ENCODE results near the gene PIGC.

Gene PIGC

DNA sequence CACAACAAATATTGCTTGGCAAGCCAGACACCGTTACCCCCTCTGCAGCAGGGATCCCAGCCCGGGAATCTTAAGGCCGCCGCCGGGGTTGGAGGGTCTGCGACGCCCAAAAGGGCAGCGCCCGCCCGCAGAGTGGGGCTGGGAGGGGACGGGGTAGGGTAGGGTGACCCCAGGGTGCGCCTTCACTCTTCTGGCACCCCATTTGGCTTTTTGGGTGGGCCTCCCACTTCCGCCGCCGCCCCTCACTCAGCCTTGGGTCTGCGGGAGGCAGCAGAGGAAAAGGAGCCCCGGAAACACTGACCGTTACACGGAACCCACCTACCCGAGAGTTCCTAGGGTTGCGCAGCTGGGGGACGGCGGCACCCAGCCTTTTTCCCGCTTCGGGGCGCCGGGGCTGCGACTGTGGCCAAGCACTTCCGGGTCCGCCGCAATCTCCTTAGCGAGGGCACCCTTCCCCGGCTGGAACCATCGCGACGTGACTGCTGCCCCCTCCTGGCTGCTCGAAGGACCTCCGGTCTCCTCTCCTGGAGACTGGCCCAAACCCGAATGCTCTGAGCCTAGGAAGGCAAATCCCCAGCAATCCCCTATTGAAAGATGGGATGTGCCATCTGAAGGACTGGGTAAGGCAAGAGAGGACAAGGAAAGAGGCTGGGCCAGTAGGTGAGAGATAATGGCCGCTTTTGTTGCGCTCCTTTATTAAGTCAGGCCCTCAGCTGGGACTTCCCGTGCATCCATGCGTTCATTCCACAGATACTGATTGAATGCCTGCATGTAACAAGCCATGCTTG, at the start of gene PIGC:
Gene PIGC (minus strand): TSS at position 404 of the 788 bp plus-strand sequence. CDS start 1,447 bp downstream, outside the sequence.
- H3K36me3 Mint-ChIP-seq (ENCODE audit: low read depth) = peaks cover 31% of the 10 kb centered on the region
- peak within 1 kb of the TSS; percentile 82 to 85 (median 83) for H3K27ac Mint-ChIP-seq
- H3K4me3 Mint-ChIP-seq = peak within 1 kb of the TSS; percentile 90 to 97 (median 94)
- no peaks in the 10 kb centered on the region for H3K9me3 Mint-ChIP-seq
- peaks cover 31% of the 10 kb centered on the region for H3K4me1 Mint-ChIP-seq
- TF ChIP-seq, protein P1, sequence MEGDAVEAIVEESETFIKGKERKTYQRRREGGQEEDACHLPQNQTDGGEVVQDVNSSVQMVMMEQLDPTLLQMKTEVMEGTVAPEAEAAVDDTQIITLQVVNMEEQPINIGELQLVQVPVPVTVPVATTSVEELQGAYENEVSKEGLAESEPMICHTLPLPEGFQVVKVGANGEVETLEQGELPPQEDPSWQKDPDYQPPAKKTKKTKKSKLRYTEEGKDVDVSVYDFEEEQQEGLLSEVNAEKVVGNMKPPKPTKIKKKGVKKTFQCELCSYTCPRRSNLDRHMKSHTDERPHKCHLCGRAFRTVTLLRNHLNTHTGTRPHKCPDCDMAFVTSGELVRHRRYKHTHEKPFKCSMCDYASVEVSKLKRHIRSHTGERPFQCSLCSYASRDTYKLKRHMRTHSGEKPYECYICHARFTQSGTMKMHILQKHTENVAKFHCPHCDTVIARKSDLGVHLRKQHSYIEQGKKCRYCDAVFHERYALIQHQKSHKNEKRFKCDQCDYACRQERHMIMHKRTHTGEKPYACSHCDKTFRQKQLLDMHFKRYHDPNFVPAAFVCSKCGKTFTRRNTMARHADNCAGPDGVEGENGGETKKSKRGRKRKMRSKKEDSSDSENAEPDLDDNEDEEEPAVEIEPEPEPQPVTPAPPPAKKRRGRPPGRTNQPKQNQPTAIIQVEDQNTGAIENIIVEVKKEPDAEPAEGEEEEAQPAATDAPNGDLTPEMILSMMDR (IDR thresholded peaks at IDR 0.05; ENCODE audit: unreplicated experiment in 3 of 3) = peak; percentile 80 to 86 (median 84)
- H3K27me3 Mint-ChIP-seq (ENCODE audit: low read depth) = no peaks in the 10 kb centered on the region

DNA sequence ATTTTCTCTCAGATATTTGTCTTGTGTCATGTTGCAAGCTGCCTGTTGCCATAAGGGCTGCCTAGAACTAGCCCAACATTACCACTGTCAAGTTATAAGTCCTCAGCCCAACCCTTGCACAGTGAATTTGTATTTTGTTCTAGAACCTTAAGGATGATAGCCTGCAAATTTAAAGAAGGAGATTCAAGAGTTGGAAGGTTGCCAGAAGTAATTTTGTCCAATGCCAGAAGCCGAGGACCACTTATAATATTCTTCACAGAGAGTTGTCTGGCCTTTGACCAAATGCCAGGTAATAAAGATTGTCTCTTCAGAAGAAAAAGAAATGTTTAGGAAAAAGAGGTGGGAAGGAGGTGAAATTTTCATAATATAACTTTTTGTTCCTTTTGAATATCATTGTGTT, 48.6 kb upstream of the PIGC start:
- Mint-ChIP-seq H3K4me1 (peaks cover 12% of the 10 kb centered on the region), H3K4me3 (no peak overlapping the region), H3K36me3 (ENCODE audit: low read depth) (no peaks in the 10 kb centered on the region), H3K27ac (no peak overlapping the region), H3K27me3 (ENCODE audit: low read depth) (peaks cover 9% of the 10 kb centered on the region), H3K9me3 (no peaks in the 10 kb centered on the region)
- TF ChIP-seq, protein P1 (IDR thresholded peaks at IDR 0.05; ENCODE audit: unreplicated experiment in 3 of 3) = no peak

DNA sequence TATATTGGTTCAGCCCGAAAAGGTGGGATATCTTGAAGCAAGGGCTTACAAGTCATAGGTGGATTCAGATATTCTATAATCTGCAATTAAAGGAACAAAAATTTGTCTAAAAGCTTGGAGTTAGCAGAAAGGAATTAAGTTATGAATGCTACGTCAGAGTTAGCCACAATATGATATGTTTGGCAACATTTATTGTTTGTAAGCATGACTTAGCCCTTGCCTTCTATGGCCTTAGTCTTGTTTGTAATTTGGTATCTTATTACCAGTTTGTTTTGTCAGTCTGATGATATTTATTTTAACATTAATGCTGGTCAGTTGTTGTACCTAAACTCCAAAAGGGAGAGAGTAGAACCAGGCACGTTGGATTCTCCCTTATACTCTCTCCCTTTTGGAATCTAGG, 46.0 kb upstream of the PIGC start:
- Mint-ChIP-seq H3K4me3 (no peak overlapping the region), H3K9me3 (no peaks in the 10 kb centered on the region), H3K27me3 (ENCODE audit: low read depth) (peaks cover 9% of the 10 kb centered on the region), H3K27ac (no peak overlapping the region), H3K4me1 (no peaks in the 10 kb centered on the region), H3K36me3 (ENCODE audit: low read depth) (no peaks in the 10 kb centered on the region)
- TF ChIP-seq, protein P1 (IDR thresholded peaks at IDR 0.05; ENCODE audit: unreplicated experiment in 3 of 3) = no peak

DNA sequence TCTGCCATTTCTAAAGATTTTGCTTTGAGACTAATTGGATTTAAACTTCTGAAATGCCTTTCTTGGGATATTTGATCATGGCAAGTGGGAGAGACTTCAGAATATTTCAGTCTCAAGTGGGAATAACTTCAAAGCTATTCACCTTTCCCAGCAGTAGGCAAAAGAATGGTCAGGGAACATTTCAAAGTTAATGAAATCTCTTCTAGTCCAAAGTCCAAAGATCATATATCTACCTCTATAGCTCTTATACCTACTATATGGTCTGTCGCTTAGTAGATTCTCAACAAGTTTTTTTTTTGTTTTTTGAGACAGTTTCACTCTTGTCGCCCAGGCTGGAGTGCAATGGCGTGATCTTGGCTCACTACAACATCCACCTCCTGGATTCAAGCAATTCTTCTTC, 44.5 kb upstream of the PIGC start:
- H3K4me3 Mint-ChIP-seq = no peak overlapping the region
- TF ChIP-seq, protein P1 (IDR thresholded peaks at IDR 0.05; ENCODE audit: unreplicated experiment in 3 of 3) = no peak
- H3K36me3 Mint-ChIP-seq (ENCODE audit: low read depth) = no peaks in the 10 kb centered on the region
- peaks cover 2% of the 10 kb centered on the region for H3K27me3 Mint-ChIP-seq (ENCODE audit: low read depth)
- H3K4me1 Mint-ChIP-seq = no peaks in the 10 kb centered on the region
- no peak overlapping the region for H3K27ac Mint-ChIP-seq
- H3K9me3 Mint-ChIP-seq = no peaks in the 10 kb centered on the region

DNA sequence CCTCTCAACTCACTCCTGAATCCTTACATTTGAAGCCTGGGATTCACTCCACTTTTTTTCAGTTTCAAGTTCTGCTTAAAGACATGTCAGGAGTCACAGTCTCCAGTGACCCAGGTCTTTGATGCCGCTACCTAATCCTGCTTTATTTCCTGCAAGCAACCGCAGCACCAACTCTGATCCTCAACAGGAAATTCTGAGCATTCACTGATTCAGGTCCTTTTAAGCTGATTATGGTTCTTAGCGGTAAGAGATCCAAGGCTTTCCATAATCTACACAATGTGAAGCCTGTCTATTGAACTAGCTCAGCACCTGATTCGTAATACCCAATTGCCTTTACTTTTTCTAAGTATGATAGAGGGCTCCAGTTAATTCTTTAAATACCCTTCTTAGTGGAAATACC, 43.7 kb upstream of the PIGC start:
- H3K27me3 Mint-ChIP-seq (ENCODE audit: low read depth) = no peaks in the 10 kb centered on the region
- no peaks in the 10 kb centered on the region for H3K9me3 Mint-ChIP-seq
- no peaks in the 10 kb centered on the region for H3K4me1 Mint-ChIP-seq
- H3K4me3 Mint-ChIP-seq = no peak overlapping the region
- H3K36me3 Mint-ChIP-seq (ENCODE audit: low read depth) = no peaks in the 10 kb centered on the region
- TF ChIP-seq, protein P1 (IDR thresholded peaks at IDR 0.05; ENCODE audit: unreplicated experiment in 3 of 3) = no peak
- no peak overlapping the region for H3K27ac Mint-ChIP-seq
